ENCODE results near the gene KCNK6.

DNA sequence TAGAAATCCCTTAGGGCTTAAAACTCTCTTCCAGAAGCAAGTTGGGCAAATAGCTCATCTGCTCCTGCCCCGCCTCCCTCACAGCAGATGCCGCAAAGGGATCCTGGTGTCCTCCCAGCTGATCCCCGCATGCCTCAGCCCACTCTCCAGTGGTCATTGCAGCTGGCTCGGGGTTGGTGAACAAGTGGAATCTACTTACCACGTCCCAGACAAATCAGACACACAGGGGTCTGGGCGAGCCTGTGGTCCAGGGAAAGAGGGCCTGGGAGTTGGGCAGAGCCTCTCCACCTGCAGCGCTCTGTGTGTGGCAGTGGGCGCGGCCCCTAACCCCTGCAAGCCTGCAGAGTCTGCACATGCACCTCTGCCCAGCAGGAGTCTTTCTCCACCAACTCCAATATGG lies 26.4 kb upstream of the KCNK6 start:
- TF ChIP-seq, protein P1, sequence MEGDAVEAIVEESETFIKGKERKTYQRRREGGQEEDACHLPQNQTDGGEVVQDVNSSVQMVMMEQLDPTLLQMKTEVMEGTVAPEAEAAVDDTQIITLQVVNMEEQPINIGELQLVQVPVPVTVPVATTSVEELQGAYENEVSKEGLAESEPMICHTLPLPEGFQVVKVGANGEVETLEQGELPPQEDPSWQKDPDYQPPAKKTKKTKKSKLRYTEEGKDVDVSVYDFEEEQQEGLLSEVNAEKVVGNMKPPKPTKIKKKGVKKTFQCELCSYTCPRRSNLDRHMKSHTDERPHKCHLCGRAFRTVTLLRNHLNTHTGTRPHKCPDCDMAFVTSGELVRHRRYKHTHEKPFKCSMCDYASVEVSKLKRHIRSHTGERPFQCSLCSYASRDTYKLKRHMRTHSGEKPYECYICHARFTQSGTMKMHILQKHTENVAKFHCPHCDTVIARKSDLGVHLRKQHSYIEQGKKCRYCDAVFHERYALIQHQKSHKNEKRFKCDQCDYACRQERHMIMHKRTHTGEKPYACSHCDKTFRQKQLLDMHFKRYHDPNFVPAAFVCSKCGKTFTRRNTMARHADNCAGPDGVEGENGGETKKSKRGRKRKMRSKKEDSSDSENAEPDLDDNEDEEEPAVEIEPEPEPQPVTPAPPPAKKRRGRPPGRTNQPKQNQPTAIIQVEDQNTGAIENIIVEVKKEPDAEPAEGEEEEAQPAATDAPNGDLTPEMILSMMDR (IDR thresholded peaks at IDR 0.05; ENCODE audit: low read length) = no peak
- no peak for TF ChIP-seq EZH2 (optimal IDR thresholded peaks at IDR 0.05; ENCODE audit: low read depth, low read length)

Measured in MM.1S (cell line).